Peyer's patch (tissue), 4 donors: ENCODE results near the gene ASCL4. TPM values are rescaled to one million over a fixed set of nuclear protein-coding genes. Genes with fewer than 3 reads are reported as not detected.

Experiments
- DNase-seq, 3 donors: peaks; one replicate each; pipeline ENCODE4 v3.0.0-alpha.2; 2017 to 2019
- H3K27ac ChIP-seq, 4 donors: fragments of 200-600 bp; sonication (generic); one replicate each; pipeline ENCODE4 v1.5.1; 2016 to 2019
- H3K27me3 ChIP-seq, 2 donors: fragments of 200-600 bp; sonication (generic); one replicate each; pipeline ENCODE4 v1.5.1; 2019
- H3K36me3 ChIP-seq, 3 donors: fragments of 200-600 bp; sonication (generic); one replicate each; pipeline ENCODE4 v1.5.1; 2016 to 2019
- H3K4me1 ChIP-seq, 4 donors: fragments of 200-600 bp; sonication (generic); one replicate each; pipeline ENCODE4 v1.5.1; 2016 to 2019
- H3K4me3 ChIP-seq, 4 donors: fragments of 200-600 bp; sonication (generic); 1 replicate in 3 of 4; 2 replicates in 1 of 4; pipeline ENCODE4 v1.5.1; 2016 to 2019; ENCODE audit warnings: mild to moderate bottlenecking in 1 of 4
- H3K9me3 ChIP-seq, 4 donors: fragments of 200-600 bp; sonication (generic); one replicate each; pipeline ENCODE4 v1.5.1; 2016 to 2019; ENCODE audit warnings: mild to moderate bottlenecking in 1 of 4
- POLR2A ChIP-seq, 2 donors: fragments of 450-650 bp; IDR thresholded peaks; one replicate each; pipeline ENCODE4 v1.5.1; 2017; ENCODE audit warnings: antibody characterized with exemption in 2 of 2, mild to moderate bottlenecking in 2 of 2, moderate library complexity in 2 of 2
- total RNA-seq, 4 donors: library from RNA; depleted of rRNA; stranded (reverse); fragments of >200 nt; gene quantifications; one replicate each; pipeline ENCODE4 v1.1.0, GENCODE V29; 2016
- TF ChIP-seq, protein P1 (sequence below), 6 experiments: fragments of 450-650 bp in 4 of 6; fragments of 200-600 bp in 2 of 6; sonication (generic) in 1 of 6; IDR thresholded peaks; one replicate each; pipeline ENCODE4 v1.5.1; 2017 to 2019; ENCODE audit warnings: antibody characterized with exemption in 6 of 6, mild to moderate bottlenecking in 3 of 6, moderate library complexity in 1 of 6

ASCL4 gene
- total RNA-seq, 4 donors from 2014 or later, result not detected

GRCh38 chr12:107764626-107765025 is 9.9 kb upstream of the ASCL4 start:
- no peak overlapping the region for H3K4me3 ChIP-seq
- no peaks in the 10 kb centered on the region for H3K27me3 ChIP-seq
- H3K36me3 ChIP-seq, result no peaks in the 10 kb centered on the region
- DNase-seq, result no peak
- H3K9me3 ChIP-seq, result no peaks in the 10 kb centered on the region
- no peak overlapping the region for H3K27ac ChIP-seq
- TF ChIP-seq, protein P1, sequence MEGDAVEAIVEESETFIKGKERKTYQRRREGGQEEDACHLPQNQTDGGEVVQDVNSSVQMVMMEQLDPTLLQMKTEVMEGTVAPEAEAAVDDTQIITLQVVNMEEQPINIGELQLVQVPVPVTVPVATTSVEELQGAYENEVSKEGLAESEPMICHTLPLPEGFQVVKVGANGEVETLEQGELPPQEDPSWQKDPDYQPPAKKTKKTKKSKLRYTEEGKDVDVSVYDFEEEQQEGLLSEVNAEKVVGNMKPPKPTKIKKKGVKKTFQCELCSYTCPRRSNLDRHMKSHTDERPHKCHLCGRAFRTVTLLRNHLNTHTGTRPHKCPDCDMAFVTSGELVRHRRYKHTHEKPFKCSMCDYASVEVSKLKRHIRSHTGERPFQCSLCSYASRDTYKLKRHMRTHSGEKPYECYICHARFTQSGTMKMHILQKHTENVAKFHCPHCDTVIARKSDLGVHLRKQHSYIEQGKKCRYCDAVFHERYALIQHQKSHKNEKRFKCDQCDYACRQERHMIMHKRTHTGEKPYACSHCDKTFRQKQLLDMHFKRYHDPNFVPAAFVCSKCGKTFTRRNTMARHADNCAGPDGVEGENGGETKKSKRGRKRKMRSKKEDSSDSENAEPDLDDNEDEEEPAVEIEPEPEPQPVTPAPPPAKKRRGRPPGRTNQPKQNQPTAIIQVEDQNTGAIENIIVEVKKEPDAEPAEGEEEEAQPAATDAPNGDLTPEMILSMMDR (IDR thresholded peaks at IDR 0.05), result no peak
- no peak for TF ChIP-seq POLR2A (IDR thresholded peaks at IDR 0.05)
- peaks cover 0 to 14% (median 3%) of the 10 kb centered on the region in 4 donors for H3K4me1 ChIP-seq

- Histone ChIP-seq H3K27ac (no peak overlapping the region), H3K27me3 (no peaks in the 10 kb centered on the region), H3K9me3 (no peaks in the 10 kb centered on the region), H3K4me3 (no peak overlapping the region), H3K36me3 (no peaks in the 10 kb centered on the region), H3K4me1 (peaks cover 0 to 7% (median 0%) of the 10 kb centered on the region in 4 donors)
- TF ChIP-seq POLR2A (IDR thresholded peaks at IDR 0.05), result no peak
- TF ChIP-seq, protein P1 (IDR thresholded peaks at IDR 0.05), result no peak
- no peak for DNase-seq
Observed at GRCh38 chr12:107765316-107765715, 9.2 kb upstream of the ASCL4 start.

DNA sequence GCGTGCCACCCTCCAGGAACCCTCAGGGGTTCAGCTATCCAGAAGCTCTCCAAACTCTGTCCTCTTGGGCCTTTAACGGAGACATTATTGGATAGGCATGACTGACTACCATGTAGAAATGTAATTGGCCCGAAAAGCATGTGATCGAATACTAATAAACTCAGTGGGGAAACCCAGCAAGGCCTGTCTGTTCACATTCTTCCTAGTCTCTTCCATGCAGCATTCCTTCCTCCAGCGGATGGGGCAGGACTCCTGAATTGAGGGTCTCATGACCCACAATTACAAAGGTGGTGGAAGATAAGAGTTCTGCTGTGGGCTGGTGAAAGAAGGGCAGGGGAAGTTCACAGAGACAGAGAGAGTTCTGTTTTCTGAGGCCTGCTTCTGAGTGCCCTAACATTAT is 7.0 kb upstream of the ASCL4 start:
- TF ChIP-seq POLR2A (IDR thresholded peaks at IDR 0.05), result no peak
- TF ChIP-seq, protein P1 (IDR thresholded peaks at IDR 0.05), result no peak
- Histone ChIP-seq H3K9me3 (no peaks in the 10 kb centered on the region), H3K27me3 (no peaks in the 10 kb centered on the region), H3K36me3 (no peaks in the 10 kb centered on the region), H3K4me1 (no peaks in the 10 kb centered on the region), H3K27ac (no peak overlapping the region), H3K4me3 (no peak overlapping the region)
- DNase-seq, result no peak

DNA sequence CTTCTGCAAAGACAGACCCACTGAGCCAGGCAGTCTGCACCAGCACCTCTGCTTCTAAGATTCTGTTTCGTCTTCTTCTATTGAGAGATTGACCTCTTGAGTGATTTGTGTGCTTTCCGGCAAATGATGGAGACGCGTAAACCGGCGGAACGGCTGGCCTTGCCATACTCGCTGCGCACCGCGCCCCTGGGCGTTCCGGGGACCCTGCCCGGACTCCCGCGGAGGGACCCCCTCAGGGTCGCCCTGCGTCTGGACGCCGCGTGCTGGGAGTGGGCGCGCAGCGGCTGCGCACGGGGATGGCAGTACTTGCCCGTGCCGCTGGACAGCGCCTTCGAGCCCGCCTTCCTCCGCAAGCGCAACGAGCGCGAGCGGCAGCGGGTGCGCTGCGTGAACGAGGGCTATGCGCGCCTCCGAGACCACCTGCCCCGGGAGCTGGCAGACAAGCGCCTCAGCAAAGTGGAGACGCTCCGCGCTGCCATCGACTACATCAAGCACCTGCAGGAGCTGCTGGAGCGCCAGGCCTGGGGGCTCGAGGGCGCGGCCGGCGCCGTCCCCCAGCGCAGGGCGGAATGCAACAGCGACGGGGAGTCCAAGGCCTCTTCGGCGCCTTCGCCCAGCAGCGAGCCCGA is 703 bp downstream of the ASCL4 start:
- TF ChIP-seq POLR2A (IDR thresholded peaks at IDR 0.05), result no peak
- TF ChIP-seq, protein P1 (IDR thresholded peaks at IDR 0.05), result no peak
- no peak for DNase-seq
- peaks cover 0 to 8% (median 7%) of the 10 kb centered on the region in 4 donors for H3K4me1 ChIP-seq
- H3K27me3 ChIP-seq, result peaks cover 0 to 14% of the 10 kb centered on the region in 2 donors
- H3K4me3 ChIP-seq, result peak overlapping the region in 3 of 4 donors; percentile 25 to 32 (median 29)
- no peak overlapping the region for H3K27ac ChIP-seq
- no peaks in the 10 kb centered on the region for H3K9me3 ChIP-seq
- H3K36me3 ChIP-seq, result no peaks in the 10 kb centered on the region

- Histone ChIP-seq H3K4me1 (peaks cover 0 to 11% (median 8%) of the 10 kb centered on the region in 4 donors), H3K27ac (no peak overlapping the region), H3K9me3 (no peaks in the 10 kb centered on the region), H3K27me3 (peaks cover 0 to 14% of the 10 kb centered on the region in 2 donors), H3K36me3 (no peaks in the 10 kb centered on the region), H3K4me3 (no peak overlapping the region)
- DNase-seq, result no peak
- TF ChIP-seq, protein P1 (IDR thresholded peaks at IDR 0.05), result no peak
- no peak for TF ChIP-seq POLR2A (IDR thresholded peaks at IDR 0.05)
Observed at GRCh38 chr12:107776171-107776570, 1.7 kb downstream of the ASCL4 start.
